Liver (tissue), 9 donors: ENCODE data around the gene CA5A. TPM values are rescaled to one million over a fixed set of nuclear protein-coding genes. Genes with fewer than 3 reads are reported as not detected.
"Not testable (repeated sequence)": the region's sequence is repeated elsewhere in the genome, so short reads cannot be mapped to it uniquely, and the experiment has no call there.

ENCODE experiments used
- DNase-seq: peaks from one replicate; pipeline ENCODE4 v3.0.0-alpha.2; 2017; ENCODE audit warnings: low spot score
- H3K27ac ChIP-seq, 2 donors: one replicate each; pipeline ENCODE4 v1.7.0; 2013; ENCODE audit warnings: inconsistent platforms in 2 of 2, low read length in 2 of 2, control low read depth in 1 of 2, low read depth in 1 of 2, mild to moderate bottlenecking in 1 of 2
- H3K27me3 ChIP-seq, 4 donors: one replicate each; pipeline versions ENCODE4 v1.6.1 to v1.7.0; 2013; ENCODE audit warnings: low read length in 3 of 4, inconsistent platforms in 1 of 4, mild to moderate bottlenecking in 1 of 4, moderate library complexity in 1 of 4; ENCODE audit not compliant: control insufficient read depth in 4 of 4, insufficient read depth in 4 of 4
- H3K36me3 ChIP-seq, 4 donors: one replicate each; pipeline versions ENCODE4 v1.6.1 to v1.7.0; 2013; ENCODE audit warnings: low read length in 3 of 4, mild to moderate bottlenecking in 3 of 4, low read depth in 1 of 4, moderate library complexity in 1 of 4; ENCODE audit not compliant: control insufficient read depth in 4 of 4, insufficient read depth in 3 of 4
- H3K4me1 ChIP-seq, 4 donors: one replicate each; pipeline versions ENCODE4 v1.6.1 to v1.7.0; 2013; ENCODE audit warnings: low read length in 3 of 4, mild to moderate bottlenecking in 3 of 4, moderate library complexity in 1 of 4; ENCODE audit not compliant: control insufficient read depth in 4 of 4, insufficient read depth in 4 of 4
- H3K4me3 ChIP-seq, 3 donors: one replicate each; pipeline versions ENCODE4 v1.6.1 to v1.7.0; 2013; ENCODE audit warnings: low read length in 3 of 3, control low read depth in 1 of 3, low read depth in 1 of 3, mild to moderate bottlenecking in 1 of 3
- H3K9ac ChIP-seq, 2 donors: one replicate each; pipeline ENCODE4 v1.7.0; 2013; ENCODE audit warnings: low read length in 2 of 2, mild to moderate bottlenecking in 2 of 2, moderate library complexity in 2 of 2, control low read depth in 1 of 2, low read depth in 1 of 2
- H3K9me3 ChIP-seq, 4 donors: one replicate each; pipeline versions ENCODE4 v1.6.1 to v1.7.0; 2013; ENCODE audit warnings: low read length in 3 of 4; ENCODE audit not compliant: control insufficient read depth in 4 of 4
- EGR1 ChIP-seq, 2 donors: IDR thresholded peaks; 2 replicates each; pipeline ENCODE4 v1.6.1; 2016 to 2018; ENCODE audit warnings: antibody characterized with exemption in 2 of 2, low read depth in 2 of 2
- FOXA1 ChIP-seq: IDR thresholded peaks from 2 replicates; pipeline ENCODE4 v1.6.1; 2016; ENCODE audit warnings: antibody characterized with exemption
- HNF4G ChIP-seq: IDR thresholded peaks from 2 replicates; pipeline ENCODE4 v1.6.1; 2016; ENCODE audit warnings: antibody characterized with exemption
- JUND ChIP-seq, 2 donors: IDR thresholded peaks; 2 replicates each; pipeline ENCODE4 v1.6.1; 2016; ENCODE audit warnings: antibody characterized with exemption in 2 of 2
- NR2F2 ChIP-seq: IDR thresholded peaks from 2 replicates; pipeline ENCODE4 v1.6.1; 2016; ENCODE audit warnings: antibody characterized with exemption
- RAD21 ChIP-seq, 2 donors: IDR thresholded peaks; 2 replicates each; pipeline ENCODE4 v1.6.1; 2016; ENCODE audit warnings: antibody characterized with exemption in 2 of 2, mild to moderate bottlenecking in 2 of 2
- RXRA ChIP-seq, 2 donors: IDR thresholded peaks; 2 replicates each; pipeline ENCODE4 v1.6.1; 2017 to 2018; ENCODE audit warnings: antibody characterized with exemption in 2 of 2, mild to moderate bottlenecking in 1 of 2
- SP1 ChIP-seq: IDR thresholded peaks from 2 replicates; pipeline ENCODE4 v1.6.1; 2018; ENCODE audit warnings: antibody characterized with exemption, mild to moderate bottlenecking
- TAF1 ChIP-seq: conservative IDR thresholded peaks from 2 replicates; pipeline ENCODE4 v1.6.1; 2016; ENCODE audit warnings: antibody characterized with exemption, mild to moderate bottlenecking
- ZBTB33 ChIP-seq: IDR thresholded peaks from 2 replicates; pipeline ENCODE4 v1.6.1; 2016; ENCODE audit warnings: antibody characterized with exemption
- WGBS: extraction: QIAGEN DNeasy Blood & Tissue Kit; methylation state at CpG from one replicate; pipeline ENCODE4 v1.1.7; 2013; 5-methylcytosine and 5-hydroxymethylcytosine counted together
- polyA plus RNA-seq, 2 donors: library from polyadenylated mRNA; stranded (reverse) in 1 of 2; unstranded in 1 of 2; fragments of 200-250 nt in 1 of 2; fragments of >200 nt in 1 of 2; fragmentation: Nextera tagmentation in 1 of 2; extraction: Ambion mirVana in 1 of 2; gene quantifications; one replicate each; pipeline versions ENCODE4 v1.2.1 to v1.2.3, GENCODE V29; 2013 to 2015
- total RNA-seq, 2 donors: library from RNA; depleted of rRNA; stranded (reverse); fragments of >200 nt; gene quantifications; one replicate each; pipeline ENCODE4 v1.2.3, GENCODE V29; 2014
- TF ChIP-seq, protein P1 (sequence below): IDR thresholded peaks from 2 replicates; pipeline ENCODE4 v1.6.1; 2016; ENCODE audit warnings: antibody characterized with exemption, mild to moderate bottlenecking
- TF ChIP-seq, protein P2 (sequence below): fragments of 150-350 bp; IDR thresholded peaks from 2 replicates; pipeline ENCODE4 v1.5.1; 2017; ENCODE audit warnings: improper control_type of control experiment, low read depth, low read length; ENCODE audit not compliant: missing input control
- donor health status: healthy.
- donor health status: healthy.
- donor health status: healthy.
- donor health status: healthy.
- donor health status: healthy.

CA5A gene
- total and polyA plus RNA-seq, 4 donors = 12.3 to 66.8 (median 33.6) TPM

DNA sequence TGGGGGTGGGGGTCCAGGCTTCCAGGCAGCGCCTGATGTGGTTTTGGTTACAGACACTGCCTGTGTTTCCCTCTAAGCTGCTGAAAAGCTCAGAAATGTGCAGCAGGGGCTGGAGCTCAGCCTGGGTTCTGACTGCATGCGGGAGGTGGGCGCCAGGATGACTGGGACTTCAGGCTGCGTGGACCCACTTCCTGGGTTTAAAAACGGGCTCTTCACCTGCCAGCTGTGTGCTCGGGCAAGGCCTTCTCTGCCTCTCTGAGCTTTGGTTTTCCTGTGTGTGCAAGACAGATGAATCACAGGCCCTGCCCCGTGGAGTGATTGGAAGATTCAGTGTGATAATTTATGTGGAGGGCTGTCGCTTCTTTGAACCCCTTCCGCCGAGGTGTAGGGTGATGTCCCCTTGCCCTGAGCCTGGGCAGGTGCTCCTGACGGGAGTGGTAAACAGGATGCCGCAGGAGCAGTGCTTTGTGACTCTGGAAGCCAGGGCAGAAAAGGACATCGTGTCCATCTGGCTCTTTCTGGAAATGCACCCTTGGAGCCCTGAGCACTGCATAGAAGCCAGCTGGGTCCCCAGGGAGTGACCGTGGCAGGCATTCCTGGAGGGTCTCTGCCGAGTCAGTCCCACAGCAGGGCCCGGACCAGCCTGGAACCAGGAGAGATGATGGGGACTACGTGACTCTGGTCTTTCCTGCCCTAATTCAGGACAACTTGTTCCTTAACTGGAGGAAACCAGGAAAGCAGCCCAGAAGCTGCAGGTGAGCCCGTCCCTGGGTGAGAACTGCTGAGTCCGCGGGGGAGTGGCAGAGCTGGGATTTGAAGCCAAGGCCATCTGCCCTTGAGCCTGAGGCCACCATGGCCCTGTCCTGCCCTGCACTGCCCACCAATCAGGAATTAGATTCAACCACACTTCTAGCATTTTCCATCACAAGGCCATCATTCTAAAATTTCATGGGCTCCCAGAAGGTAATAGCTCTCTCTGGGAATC is 38.5 kb downstream of the CA5A start:
- H3K4me3 ChIP-seq = no peak overlapping the region

GRCh38 chr16:87896924-87897520 is 39.3 kb downstream of the CA5A start:
- whole genome bisulfite sequencing = 89% methylated on average over 16 of the region's 16 CpGs
- not testable (repeated sequence) for DNase-seq, H3K4me3 ChIP-seq, H3K27ac ChIP-seq, H3K9me3 ChIP-seq, H3K4me1 ChIP-seq, H3K27me3 ChIP-seq, H3K9ac ChIP-seq
- H3K36me3 ChIP-seq = peaks cover 6 to 12% (median 9%) of the 10 kb centered on the region in 4 donors

More for the DNA sequence above, 38.5 kb downstream of the CA5A start:
- Histone ChIP-seq H3K27ac (no peak overlapping the region), H3K9ac (no peak overlapping the region), H3K36me3 (peaks cover 6 to 12% (median 9%) of the 10 kb centered on the region in 4 donors), H3K4me1 (no peaks in the 10 kb centered on the region), H3K27me3 (no peaks in the 10 kb centered on the region), H3K9me3 (no peaks in the 10 kb centered on the region)
- 84% methylated on average over 20 of the region's 20 CpGs for WGBS
- TF ChIP-seq FOXA1 (no peak), TAF1 (no peak), RAD21 (IDR thresholded peaks at IDR 0.05) (no peak), NR2F2 (no peak), HNF4G (no peak), ZBTB33 (no peak), RXRA (IDR thresholded peaks at IDR 0.05) (no peak), EGR1 (IDR thresholded peaks at IDR 0.05; ENCODE audit: low read depth in 2 of 2) (no peak), SP1 (no peak), JUND (IDR thresholded peaks at IDR 0.05) (no peak)
- TF ChIP-seq, protein P1, sequence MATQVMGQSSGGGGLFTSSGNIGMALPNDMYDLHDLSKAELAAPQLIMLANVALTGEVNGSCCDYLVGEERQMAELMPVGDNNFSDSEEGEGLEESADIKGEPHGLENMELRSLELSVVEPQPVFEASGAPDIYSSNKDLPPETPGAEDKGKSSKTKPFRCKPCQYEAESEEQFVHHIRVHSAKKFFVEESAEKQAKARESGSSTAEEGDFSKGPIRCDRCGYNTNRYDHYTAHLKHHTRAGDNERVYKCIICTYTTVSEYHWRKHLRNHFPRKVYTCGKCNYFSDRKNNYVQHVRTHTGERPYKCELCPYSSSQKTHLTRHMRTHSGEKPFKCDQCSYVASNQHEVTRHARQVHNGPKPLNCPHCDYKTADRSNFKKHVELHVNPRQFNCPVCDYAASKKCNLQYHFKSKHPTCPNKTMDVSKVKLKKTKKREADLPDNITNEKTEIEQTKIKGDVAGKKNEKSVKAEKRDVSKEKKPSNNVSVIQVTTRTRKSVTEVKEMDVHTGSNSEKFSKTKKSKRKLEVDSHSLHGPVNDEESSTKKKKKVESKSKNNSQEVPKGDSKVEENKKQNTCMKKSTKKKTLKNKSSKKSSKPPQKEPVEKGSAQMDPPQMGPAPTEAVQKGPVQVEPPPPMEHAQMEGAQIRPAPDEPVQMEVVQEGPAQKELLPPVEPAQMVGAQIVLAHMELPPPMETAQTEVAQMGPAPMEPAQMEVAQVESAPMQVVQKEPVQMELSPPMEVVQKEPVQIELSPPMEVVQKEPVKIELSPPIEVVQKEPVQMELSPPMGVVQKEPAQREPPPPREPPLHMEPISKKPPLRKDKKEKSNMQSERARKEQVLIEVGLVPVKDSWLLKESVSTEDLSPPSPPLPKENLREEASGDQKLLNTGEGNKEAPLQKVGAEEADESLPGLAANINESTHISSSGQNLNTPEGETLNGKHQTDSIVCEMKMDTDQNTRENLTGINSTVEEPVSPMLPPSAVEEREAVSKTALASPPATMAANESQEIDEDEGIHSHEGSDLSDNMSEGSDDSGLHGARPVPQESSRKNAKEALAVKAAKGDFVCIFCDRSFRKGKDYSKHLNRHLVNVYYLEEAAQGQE = no peak
- TF ChIP-seq, protein P2, sequence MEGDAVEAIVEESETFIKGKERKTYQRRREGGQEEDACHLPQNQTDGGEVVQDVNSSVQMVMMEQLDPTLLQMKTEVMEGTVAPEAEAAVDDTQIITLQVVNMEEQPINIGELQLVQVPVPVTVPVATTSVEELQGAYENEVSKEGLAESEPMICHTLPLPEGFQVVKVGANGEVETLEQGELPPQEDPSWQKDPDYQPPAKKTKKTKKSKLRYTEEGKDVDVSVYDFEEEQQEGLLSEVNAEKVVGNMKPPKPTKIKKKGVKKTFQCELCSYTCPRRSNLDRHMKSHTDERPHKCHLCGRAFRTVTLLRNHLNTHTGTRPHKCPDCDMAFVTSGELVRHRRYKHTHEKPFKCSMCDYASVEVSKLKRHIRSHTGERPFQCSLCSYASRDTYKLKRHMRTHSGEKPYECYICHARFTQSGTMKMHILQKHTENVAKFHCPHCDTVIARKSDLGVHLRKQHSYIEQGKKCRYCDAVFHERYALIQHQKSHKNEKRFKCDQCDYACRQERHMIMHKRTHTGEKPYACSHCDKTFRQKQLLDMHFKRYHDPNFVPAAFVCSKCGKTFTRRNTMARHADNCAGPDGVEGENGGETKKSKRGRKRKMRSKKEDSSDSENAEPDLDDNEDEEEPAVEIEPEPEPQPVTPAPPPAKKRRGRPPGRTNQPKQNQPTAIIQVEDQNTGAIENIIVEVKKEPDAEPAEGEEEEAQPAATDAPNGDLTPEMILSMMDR = no peak
- no peak for DNase-seq

DNA sequence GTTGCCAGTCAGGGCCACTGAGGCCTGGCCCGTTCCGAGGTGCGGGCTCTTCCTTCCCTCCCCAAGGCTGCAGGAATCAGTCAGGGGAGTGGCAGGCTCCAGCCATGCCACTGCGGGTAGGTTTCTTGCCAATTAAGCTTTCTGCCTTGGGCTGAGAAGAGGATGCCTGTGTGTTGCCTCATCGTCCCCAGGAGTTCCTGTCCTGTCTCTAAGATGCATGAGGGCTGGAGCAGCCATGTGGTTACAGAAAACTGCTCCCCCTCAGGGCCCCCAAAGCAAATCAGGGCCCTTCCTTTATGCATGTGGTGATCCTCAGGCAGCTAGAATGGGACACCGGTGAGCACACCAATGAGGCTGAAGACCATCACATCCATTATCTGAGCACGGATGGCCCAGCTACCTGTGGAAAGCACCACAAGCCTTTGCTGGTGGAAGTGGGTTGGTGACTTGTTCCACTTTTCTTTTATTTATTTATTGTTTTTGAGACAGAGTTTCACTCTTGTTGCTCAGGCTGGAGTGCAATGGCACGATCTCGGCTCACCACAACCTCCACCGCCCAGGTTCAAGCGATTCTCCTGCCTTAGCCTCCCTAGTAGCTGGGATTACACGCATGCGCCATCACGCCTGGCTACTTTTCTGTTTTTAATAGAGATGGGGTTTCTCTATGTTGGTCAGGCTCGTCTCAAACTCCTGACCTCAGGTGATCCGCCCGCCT is 40.0 kb downstream of the CA5A start:
- peaks cover 5 to 12% (median 7%) of the 10 kb centered on the region in 4 donors for H3K36me3 ChIP-seq
- not testable (repeated sequence) for H3K4me3 ChIP-seq, H3K27me3 ChIP-seq, H3K9ac ChIP-seq, H3K4me1 ChIP-seq, H3K9me3 ChIP-seq, DNase-seq, H3K27ac ChIP-seq
- 87% methylated on average over 17 of the region's 17 CpGs for WGBS
